ENCODE data around the gene SHB.

DNA sequence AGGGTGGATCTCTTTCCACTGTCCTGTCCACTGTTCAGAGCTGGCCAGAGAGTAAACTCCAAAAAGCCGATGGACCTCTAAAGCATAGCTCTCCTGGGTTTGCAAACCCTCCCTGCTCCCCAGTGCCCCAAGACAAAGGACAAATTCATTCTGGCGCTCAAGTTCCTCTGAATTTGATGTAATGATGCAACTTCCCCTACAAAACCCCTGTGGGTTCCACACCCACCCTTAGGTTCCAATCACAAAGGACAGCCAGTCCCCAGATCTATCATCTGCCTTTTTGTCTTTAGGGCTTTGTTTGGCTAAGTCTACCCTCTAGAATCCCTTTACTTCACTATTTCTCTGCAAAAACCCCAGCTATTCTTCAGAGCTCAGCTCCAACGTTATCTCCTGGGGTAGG lies 107.7 kb downstream of the SHB start:
- TF ChIP-seq, protein P1, sequence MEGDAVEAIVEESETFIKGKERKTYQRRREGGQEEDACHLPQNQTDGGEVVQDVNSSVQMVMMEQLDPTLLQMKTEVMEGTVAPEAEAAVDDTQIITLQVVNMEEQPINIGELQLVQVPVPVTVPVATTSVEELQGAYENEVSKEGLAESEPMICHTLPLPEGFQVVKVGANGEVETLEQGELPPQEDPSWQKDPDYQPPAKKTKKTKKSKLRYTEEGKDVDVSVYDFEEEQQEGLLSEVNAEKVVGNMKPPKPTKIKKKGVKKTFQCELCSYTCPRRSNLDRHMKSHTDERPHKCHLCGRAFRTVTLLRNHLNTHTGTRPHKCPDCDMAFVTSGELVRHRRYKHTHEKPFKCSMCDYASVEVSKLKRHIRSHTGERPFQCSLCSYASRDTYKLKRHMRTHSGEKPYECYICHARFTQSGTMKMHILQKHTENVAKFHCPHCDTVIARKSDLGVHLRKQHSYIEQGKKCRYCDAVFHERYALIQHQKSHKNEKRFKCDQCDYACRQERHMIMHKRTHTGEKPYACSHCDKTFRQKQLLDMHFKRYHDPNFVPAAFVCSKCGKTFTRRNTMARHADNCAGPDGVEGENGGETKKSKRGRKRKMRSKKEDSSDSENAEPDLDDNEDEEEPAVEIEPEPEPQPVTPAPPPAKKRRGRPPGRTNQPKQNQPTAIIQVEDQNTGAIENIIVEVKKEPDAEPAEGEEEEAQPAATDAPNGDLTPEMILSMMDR (IDR thresholded peaks at IDR 0.05; ENCODE audit: low read depth, low read length): no peak
- TF ChIP-seq EZH2phosphoT487 (IDR thresholded peaks at IDR 0.05; ENCODE audit: low read depth): no peak
